ACHN (cell line): Measurements from ENCODE around the gene NUP210.
A peak's percentile ranks its signal among the peaks of the same experiment; 100 is the strongest.
"Not testable (repeated sequence)": the region's sequence is repeated elsewhere in the genome, so short reads cannot be mapped to it uniquely, and the experiment has no call there.

Experiments used
- DNase-seq: peaks from one replicate; pipeline ENCODE4 v3.0.0-alpha.2; 2015
- in situ Hi-C: cut with HindIII; loops from 2 replicates; pipeline ENCODE4 v1.10.0; 2017; ENCODE audit warnings: low sequenced_read_pairs, low pct_ligation_motif_present, low pct_unique_long_range_greater_than_20kb

The NUP210 gene

DNA sequence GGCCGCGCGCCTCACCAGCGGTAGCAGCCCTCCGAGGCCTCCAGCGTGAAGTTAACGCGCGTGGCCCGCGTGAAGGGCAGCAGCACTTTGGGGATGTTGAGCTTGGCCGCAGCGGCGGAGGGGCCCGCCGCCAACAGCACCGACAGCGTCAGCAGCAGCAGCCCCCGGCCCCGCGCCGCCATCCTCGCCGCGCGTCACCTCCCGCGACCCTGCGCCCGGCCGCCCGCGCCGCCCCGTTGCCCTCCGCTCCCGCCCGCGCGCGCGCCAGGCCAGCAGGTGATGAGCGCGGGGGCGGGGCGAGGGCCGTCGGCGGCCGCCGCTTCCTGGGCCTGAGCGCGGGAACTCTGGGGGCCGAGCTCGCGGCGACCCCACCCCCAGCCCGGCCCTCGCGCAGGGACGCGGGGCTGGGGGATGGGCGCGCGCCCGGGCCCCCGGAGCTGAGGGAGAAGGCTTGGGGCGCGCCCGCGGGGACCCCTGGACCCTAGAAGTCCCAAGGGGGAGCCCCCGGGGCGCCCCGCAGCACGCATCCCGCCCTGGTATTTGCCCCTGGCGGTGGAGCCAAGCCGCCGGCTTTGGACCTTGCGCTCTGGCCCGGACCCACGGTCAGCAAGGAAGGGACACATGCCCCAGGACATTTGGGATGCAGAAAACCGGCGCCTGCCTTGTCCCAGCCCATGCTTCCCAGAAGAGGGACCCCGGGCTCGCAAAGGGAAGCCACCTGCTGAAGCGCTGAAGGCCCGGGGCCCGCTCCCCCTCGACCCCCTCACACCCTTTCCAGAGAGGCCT lies at the start of gene NUP210:
Gene NUP210, minus strand, starts transcription at position 278 of the 786 bp plus-strand sequence. Its CDS starts 96 bp downstream, at position 182.
- DNase-seq: peak; percentile 47
- in situ Hi-C loops: no loop called here

DNA sequence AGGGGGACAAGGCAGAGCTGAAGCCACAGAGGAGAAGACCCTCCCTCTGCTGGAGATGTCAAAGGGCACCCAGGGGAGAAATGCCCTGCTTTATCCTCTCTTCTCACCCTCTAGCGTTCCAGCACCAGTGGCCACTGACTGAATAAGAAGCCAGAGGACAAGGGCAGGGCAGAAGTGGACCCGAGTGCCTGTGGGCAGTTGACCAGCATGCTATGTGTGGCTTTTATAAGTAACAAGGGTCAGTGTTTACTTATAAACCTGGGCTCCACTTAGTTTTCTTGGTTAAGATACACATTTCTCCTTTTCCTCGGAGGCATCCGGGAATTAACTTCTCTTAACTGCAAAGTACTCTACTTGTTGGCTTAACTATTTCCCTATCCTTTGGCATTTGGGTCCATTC lies 46.7 kb upstream of the NUP210 start:
- in situ Hi-C loops: no loop called here
- DNase-seq: no peak

DNA sequence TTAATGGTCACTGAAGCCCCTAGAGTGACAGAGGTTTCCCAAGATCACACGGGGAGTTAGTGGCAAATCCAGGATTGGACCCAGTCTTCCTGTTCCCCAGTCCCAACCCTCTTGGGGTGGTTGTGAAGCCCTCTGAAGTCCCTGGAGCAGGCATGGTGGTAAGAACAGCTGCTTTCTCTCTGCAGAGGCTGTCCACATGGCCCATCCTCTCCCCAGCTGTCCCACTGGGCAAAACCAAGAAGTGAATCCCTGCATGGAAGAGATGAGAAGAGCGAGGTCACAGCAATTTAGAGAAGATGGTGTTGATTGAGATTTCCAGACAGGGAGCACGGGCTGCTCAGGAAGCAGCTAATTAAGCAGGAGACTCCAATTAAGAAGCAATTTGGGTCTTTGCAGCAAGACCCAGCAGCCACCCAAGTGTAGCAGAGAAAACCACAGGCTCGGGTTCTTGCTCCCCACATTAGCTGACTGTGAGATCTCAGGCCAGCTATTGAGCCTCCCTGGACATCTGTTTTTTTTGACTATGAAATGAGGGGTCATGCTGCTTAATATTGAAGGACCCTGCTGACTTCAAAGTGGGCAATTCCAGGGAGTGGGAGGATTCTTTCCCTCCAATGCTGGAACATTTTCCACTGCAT lies 45.2 kb upstream of the NUP210 start:
- in situ Hi-C loops: no loop called here
- DNase-seq: no peak

DNA sequence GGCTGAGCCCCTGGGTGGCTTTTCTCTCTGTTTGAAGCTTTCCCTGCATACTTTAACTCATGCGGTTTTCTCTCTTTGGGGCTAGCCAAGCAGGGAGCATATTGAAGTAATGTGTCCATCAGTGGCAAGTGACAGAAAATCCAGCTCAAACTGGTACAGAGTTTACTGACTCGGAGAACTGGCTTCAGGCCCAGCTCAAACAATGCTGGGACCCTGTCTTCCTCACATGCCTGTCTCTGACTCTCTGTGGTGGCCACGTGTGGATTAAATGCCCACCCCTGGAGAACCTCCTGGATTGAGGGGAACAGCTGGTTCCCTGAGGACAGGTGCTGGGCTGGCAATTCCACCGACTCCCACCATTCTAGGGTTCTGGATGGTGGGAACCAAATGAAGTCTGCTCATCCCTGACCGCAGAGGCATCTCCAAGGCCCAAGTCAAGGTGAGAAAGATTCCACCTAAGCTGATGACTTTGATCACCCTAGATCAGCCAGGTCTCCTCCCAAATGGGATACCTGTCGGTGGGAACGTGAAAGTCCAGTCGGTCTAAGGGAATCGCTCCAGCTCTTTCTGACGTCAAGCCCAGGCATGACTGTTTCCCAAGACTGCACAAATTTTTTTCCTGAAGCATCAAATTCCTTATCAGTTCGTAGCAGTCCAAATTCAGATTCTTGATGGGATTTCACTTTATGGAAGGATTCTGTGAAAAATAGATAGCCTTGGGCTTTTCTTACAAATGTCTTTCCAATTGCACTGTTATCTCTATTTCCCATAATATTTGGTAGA lies 43.7 kb upstream of the NUP210 start:
- in situ Hi-C loops: no loop called here
- no peak for DNase-seq

DNA sequence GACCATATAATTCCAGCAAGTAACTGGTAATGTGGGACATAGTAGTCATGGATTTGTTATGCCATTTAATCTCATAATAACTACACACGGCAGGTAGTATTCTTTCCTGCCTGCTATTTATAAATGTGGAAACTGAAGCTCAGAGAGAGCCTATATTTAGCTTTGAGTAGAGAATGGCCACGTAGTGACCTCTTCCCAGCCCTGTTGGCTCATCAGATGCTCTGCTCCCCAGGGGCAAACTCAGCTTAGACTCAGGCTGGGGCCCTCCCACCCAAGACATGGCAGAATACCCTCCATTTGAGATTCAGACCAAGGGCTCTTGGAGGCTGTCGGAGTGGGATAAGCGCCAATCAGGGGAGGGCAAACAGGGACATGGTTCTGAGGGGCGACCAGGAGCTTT lies 42.7 kb upstream of the NUP210 start:
- in situ Hi-C loops: no loop called here
- DNase-seq: no peak

DNA sequence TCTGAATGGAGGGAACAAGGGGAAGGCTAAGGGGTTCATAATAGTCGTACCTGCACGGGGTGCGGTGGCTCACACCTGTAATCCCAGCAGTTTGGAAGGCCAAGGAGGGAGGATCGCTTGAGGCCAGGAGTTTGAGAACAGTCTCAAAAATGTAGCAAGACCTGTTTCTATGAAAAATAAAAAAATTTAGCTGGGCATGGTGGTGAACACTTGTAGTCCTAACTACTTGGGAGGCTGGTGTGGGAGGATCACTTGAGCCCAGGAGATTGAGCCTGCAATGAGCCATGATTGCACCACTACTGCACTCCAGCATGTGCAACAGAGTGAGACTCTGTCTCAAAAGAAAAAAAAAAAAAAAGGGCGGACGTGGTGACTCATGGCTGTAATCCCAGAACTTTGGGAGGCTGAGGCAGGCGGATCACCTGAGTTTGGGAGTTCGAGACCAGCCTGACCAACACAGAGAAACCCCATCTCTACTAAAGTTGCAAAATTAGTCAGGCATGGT lies 42.1 kb upstream of the NUP210 start:
- DNase-seq: no peak
- in situ Hi-C loops: no loop called here

DNA sequence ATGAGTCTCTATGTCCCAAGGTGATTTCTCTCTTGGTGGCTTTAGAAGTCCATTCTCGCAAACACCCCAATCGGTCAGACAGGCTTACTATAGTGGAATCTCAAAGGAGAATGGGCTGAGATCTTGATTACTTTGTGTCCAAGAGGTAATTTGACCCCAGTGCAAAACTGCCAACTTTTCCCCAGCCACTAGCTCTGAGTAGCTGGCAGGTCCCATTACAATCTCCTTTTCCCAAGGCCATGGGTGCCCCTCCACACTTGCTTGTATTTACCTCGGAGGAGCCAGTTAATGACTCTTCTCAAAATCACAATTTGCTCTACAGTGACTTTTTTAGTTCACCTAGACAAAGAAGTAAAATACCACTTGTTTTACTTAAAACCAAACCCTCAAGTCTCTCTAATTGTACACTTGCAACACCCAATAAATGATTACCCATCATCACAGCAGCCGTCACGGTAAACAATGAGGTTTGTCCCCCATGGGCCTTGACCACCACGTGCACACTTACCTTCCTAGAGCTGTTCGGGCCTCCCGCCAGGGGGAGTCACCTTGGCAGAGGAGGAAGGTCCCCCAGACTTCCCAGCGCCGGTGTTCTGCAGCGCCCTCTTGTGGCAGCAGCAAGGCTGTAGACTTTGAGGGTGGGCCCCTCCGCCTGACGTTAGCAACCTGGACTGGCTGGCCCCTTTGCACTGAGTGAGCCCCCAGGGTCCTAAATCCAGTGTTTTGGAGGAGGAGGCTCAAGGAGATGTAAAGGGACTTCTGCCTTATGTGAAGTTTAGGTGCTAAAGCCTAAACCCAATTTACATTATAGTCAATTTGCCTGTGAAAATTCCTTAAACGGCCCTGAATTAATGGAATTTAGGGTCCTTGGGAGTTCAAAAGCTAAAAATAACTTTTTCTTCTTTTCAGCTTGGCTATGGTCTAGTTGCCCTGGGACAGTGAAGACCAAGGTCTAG lies 41.3 kb upstream of the NUP210 start:
- peak; percentile 78 for DNase-seq
- in situ Hi-C loops: no loop called here

DNA sequence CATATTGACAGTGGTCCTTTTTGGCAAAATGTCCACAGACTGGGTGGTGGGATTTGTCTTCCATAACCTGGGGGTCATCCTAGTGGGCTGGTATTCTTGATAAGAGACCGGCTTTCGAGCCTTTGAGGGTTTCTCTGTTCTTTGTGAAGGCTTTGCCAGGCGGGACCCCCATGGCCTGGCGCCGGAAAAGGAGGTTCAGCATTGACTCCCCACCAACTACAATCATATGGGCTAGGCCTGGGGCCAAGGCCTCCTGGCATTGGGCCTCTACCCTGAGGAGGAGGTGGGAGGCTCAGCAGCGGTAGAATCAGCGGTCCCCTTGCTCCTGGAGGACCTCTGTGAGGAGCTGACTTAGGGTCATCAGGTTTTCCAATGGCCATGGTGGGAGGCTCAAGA lies 40.2 kb upstream of the NUP210 start:
- in situ Hi-C loops: no loop called here
- DNase-seq: no peak

DNA sequence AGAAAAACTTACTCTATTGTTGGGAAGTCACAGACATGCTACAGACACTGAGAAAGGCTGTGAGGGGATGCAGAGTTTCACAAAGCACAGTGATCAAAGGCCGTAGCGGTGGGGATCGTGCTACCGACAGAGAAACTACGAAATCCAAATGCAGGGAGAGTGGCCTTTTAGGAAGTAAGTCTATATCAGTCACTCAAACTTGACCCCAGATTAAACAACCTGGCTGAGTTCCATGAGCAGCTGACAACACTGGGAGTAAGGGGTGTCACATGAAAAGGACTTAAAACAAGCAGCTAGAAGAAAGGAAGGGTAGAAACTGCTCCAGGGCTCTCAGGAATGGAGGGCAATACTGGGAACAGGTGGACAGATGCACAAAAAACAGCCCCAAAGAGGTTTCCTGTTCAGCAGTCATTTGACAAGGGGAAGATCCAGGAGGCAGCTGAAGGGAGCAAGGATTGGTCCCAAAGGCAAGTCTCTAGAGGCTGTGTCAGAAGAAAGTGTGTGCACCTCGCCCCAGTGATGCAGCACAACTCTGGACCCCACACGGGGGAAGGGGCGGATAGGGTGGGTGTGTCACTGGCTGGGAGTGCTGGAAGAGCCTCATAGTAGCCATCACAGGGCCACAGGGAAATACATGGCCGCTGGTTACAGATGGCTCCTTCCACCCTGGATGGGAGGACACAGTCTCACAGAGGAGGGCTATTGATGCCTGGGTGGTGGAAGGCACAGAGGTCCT lies 39.7 kb upstream of the NUP210 start:
- DNase-seq: no peak
- in situ Hi-C loops: no loop called here

DNA sequence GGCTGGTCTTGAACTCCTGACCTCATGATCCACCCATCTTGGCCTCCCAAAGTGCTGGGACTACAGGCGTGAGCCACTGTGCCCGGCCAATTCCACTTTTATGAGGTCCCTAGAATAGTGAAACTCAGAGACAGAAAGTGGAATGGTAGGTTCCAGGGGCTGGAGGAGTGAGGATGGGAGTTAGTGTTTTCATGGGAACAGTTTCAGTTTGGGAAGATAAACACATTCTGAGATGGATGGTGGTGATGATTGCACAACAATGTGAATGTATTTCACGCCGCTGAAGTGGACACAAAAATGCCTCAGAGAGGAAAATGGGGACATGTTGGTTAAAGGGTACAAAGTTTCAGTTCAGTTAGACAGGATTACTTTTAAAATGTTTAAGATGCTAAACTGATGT lies 37.5 kb upstream of the NUP210 start:
- no peak for DNase-seq
- in situ Hi-C loops: no loop called here

DNA sequence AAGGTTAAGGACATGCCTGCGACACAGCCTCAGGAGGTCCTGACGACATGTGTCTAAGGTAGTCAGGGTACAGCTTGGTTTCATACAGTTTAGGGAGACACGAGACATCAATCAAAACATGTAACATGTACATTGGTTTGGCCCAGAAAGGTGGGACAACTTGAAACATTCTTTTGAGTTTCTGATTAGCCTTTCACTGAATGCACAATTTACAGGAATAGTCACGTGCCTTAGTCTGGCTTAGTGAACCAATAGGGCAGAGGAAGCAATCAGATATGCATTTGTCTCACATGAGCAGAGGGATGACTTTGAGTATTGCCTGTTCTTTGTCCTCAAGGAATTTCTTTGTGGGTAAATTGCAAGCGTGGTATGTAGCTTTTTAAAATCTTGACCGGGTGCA lies 35.5 kb upstream of the NUP210 start:
- in situ Hi-C loops: no loop called here
- no peak for DNase-seq

DNA sequence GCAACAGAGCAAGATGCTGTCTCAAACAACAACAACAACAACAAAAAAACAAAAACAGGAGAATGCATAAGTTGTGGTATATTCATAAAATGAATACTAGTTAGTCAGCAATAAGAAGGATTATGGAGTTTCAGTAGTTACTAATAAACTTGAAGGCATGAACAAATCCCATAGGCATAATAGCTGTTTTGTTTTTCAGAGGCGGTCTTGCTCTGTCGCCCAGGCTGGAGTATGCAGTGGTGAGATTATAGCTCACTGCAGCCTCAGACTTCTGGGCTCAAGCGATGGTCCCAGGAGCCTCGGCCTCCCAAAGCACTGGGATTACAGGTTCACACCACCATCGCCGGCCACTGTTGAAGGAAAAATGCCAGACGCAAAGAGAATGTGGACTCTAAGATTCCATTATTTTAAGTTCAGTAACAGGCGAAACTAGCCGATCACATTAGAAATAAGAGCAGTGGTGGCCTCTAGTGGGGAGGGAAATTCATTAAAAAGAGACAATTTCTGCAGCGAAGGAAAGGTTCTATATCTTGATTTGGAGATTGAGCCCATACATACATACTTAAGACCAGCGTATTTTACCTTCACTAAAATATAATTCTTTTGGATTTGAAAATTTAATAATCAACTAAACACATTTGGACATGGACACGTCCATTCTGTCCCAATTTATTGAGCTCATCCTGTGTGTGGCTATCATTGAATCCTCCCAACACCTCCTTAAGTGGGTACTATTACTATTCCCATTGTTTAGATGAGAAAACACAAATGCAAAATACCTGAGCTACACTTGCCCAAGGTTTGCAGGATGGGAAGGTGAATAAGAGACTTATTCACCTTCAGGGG lies 32.6 kb upstream of the NUP210 start:
- in situ Hi-C loops: no loop called here
- DNase-seq: peak; percentile 72

DNA sequence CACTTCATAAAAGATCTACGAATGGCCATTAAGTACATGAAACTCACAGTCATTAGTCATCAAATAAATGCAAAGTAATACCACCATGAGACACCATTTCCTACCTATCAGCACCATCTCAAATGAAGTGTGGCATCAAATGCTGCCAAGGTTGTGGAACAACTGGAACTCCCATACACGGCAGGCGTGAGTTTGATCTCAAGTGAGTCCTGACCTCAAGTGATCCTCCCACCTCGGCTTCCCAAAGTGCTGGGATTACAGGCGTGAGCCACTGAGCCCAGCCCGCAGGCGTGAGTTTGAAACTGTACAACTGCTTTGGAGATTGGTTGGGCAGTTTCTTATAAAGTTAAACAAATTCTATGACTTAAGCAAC lies 31.2 kb upstream of the NUP210 start:
- in situ Hi-C loops: no loop called here
- peak; percentile 33 for DNase-seq

DNA sequence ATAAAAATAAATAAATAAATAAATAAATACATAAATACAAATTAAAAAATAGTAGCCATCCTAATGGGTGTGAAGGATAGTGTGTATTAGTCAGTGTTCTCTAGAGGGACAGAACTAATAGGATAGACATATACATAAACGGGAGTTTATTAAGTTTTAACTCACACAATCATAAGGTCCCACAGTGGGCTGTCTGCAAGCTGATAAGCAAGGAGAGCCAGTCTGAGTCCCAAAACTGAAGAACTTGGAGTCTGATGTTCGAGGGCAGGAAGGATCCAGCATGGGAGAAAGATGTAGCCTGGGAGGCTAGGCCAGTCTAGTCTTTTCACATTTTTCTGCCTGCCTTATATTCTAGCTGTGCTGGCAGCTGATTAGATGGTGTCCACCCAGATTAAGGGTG lies 22.8 kb upstream of the NUP210 start:
- in situ Hi-C loops: not testable (repeated sequence)

DNA sequence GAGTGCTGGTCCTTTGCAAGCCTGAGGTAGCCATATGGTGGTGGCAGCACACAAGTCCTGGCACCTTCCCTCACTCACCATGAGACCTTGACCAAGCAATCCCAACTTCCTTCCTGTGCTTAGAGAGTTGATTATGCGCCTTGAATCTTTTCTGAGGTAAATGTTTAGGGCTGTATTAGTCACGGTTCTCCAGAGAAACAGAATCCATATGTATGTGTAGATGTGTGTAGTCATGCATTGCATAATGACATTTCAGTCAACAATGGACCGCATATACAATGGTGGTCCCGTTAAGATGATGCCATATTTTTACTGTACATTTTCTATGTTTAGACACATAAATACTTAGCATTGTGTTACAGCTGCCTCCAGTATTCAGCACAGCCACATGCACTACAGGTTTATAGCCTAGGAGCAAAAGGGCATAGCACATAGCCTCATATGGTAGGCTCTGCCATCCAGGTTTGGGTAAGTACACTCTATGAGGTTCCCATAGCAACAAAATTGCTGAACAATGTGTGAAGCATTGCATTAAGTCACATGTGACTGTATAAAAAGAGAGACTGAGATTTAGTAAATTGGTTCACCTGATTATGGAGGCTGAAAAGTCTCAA lies 20.2 kb upstream of the NUP210 start:
- in situ Hi-C loops: no loop called here
- no peak for DNase-seq

More for the DNA sequence above, 22.8 kb upstream of the NUP210 start:
- not testable (repeated sequence) for DNase-seq

DNA sequence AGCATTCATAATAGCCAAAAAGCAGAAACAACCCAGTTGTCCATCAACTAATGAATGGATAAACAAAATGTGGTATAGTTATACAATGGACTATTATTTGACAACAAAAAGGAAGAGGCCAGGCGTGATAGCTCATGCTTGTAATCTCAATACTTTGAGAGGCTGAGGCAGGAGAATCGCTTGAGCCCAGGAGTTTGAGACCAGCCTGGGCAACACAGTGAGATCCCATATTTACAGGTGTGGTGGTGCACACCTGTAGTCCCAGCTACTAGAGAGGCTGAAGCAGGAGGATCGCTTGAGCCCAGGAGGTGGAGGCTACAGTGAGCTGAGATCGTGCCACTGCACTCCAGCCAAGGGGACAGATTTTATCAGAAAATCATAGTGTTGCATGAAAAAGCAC lies 16.1 kb upstream of the NUP210 start:
- DNase-seq, in situ Hi-C loops: not testable (repeated sequence)
